OCI-M2 (cell line): Measurements from ENCODE around the gene VAT1.
"Not testable (repeated sequence)": the region's sequence is repeated elsewhere in the genome, so short reads cannot be mapped to it uniquely, and the experiment has no call there.

Source experiments
- DNase-seq: peaks from one replicate; lab custom pipeline; 2025; ENCODE audit not compliant: unreplicated experiment; lab: John Stamatoyannopoulos, UW

The VAT1 gene

DNA sequence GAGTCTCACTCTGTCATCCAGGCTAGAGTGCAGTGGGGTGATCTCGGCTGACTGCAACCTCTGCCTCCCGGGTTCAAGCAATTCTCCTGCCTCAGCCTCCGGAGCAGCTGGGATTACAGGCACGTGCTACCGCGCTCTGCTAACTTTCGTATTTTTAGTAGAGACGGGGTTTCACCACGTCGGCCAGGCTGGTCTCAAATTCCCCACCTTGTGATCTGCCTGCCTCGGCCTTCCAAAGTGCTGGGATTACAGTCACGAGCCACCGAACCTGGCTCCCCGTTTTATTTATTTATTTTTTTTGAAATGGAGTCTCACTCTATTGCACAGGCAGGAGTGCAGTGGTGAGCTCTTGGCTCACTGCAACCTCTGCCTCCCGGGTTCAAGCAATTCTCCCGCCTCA is 46.5 kb downstream of the VAT1 start:
- DNase-seq = not testable (repeated sequence)

DNA sequence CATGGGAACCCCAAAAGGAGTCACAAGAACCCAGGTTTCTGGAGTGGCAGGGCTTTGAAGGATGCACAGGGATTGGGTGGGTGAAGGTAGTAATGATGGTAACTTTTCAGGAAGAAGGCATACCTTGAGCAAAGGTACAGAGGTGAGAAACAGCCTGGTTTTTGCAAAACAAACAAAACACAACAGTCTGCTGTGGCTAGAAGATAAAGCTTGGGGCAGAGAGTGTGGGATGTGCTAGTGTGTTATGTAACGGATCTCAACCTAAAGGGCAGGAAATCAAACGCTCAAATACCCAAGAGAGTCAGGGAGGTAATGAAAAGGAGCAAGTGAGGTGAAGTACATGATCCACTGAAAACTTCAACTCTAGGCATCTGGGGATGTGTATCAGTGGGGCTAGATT is 46.9 kb downstream of the VAT1 start:
- DNase-seq = no peak

DNA sequence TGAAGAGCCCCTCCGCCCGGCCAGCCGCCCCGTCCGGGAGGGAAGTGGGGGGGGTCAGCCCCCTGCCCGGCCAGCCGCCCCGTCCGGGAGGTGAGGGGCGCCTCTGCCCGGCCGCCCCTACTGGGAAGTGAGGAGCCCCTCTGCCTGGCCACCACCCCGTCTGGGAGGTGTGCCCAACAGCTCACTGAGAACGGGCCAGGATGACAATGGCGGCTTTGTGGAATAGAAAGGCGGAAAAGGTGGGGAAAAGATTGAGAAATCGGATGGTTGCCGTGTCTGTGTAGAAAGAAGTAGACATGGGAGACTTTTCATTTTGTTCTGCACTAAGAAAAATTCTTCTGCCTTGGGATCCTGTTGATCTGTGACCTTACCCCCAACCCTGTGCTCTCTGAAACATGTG is 48.9 kb downstream of the VAT1 start:
- not testable (repeated sequence) for DNase-seq

DNA sequence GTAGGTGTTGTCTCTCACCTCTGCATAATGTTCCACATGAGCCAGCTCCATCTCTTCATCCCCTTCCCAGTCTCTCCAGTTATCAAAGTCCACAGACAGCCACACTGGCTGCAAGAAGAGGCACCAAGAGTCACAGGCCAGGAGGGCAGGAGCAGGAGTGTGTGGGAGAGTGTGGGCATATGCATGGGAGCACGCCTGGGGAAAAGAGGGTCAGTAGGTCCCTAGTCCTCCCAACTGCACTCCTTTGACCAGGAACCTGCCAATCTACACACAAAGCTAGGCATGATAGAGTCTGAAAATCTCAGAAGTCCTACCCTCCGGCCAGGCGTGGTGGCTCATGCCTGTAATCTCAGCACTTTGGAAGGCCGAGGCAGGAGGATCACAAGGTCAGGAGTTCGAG is 50.6 kb downstream of the VAT1 start:
- DNase-seq = no peak

DNA sequence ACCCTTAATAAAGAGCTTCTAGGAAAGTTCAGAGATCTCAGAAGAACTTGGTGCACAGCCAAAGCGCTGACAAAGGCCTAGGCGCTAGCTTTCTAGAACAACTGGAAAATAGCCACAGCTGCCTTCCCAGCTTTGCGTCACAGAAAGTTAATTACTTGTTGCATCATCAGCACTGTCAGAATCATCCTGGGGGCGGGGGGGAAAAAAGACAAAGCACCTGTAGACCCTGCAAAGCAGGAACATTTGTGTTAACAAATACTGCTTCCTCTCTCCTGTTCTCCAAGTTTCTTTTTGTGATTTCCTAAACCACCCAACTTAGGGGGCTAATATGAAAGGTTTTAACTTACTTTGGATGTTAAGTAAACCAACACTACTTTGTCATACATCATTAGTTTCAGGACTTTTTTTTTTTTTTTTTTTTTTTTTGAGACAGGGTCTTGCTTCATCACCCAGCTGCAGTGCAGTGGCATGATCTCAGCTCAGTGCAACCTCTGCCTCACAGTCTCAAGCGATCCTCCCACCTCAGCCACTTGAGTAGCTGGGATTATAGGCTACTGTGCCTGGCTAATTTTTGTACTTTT is 53.1 kb downstream of the VAT1 start:
- no peak for DNase-seq

DNA sequence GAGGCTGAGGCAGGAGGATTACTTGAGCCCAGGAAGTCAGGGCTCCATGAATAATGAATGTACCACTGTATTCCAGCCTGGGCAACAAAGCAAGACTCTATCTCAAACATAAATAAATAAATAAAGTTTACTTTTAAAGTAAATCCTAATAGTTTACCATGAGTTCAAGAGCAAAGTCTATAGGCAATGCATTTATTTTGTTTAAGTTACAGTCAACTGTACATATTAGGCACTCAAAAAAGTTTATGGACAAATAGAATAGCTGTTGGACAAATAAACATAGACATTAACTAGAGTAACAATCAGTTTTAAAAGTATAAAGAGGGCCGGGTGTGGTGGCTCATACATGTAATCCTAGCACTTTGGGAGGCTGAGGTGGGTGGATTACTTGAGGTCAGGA is 54.3 kb downstream of the VAT1 start:
- no peak for DNase-seq
